HG02571 (cell line): ENCODE results near the gene QRFP.

Experiments used
- ATAC-seq: cut with Tn5 transposase; IDR thresholded peaks from one replicate; pipeline ENCODE4 v1.9.1; 2021; ENCODE audit warnings: mild to moderate bottlenecking, moderate library complexity; ENCODE audit not compliant: unreplicated experiment

QRFP gene

GRCh38 chr9:130891688-130892476 lies 4.7 kb downstream of the QRFP start:
- ATAC-seq = no peak

GRCh38 chr9:130890870-130891687 lies 5.5 kb downstream of the QRFP start:
- no peak for ATAC-seq

DNA sequence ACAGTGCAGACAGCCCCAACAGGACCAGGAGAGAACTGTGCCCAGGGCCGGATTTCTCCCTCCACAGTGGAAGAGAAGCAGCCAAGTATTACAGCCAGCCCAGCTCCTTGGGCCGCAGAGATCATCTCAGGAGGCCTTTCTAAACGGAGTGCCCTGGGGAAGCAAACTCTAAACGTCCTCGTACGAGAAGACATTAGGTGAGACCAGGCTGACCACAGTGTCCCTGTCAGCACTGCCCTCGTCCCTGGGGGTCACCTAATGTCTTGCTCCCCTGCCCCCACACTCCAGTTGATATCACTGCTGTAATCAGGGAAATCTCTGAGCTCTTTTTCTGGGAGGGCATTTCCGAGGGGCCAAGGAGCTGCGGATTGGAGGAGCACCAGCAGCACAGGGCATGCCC lies 6.5 kb downstream of the QRFP start:
- ATAC-seq = no peak

- no peak for ATAC-seq
These were observed 8.3 kb downstream of the QRFP start for GRCh38 chr9:130888146-130888885.

DNA sequence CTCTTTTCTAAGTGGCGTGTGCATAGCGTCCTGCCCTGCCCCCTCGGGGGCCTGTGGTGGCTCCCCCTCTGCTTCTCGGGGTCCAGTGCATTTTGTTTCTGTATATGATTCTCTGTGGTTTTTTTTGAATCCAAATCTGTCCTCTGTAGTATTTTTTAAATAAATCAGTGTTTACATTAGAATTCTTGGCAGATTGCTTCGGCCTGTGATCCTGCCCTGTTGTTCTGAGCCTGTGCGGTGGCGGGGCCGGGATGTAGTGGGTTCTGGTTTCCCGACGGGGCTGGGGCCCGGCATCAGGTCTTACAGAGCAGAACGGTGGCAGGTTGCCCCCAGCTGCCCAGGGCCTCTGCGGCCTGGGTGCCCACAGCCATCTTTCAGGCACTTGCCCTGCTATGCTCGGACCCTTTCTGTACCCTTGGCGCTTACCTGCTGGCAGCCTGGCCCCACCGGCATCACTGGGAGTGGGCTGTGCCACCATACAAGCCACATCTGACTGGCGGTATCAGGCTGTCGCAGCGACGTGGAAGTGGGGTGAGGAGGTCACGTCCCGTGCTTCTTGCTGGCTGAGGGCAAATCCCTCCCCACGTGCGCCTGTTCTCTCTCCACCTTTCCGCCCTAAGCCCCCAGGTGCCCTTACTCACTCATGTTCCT lies 9.0 kb downstream of the QRFP start:
- ATAC-seq = no peak

GRCh38 chr9:130886981-130887380 lies 9.6 kb downstream of the QRFP start:
- no peak for ATAC-seq

- no peak for ATAC-seq
These were observed 10.9 kb downstream of the QRFP start for GRCh38 chr9:130885484-130886375.

- no peak for ATAC-seq
These were observed 11.8 kb downstream of the QRFP start for GRCh38 chr9:130884542-130885483.

- no peak for ATAC-seq
These were observed 12.5 kb downstream of the QRFP start for GRCh38 chr9:130884111-130884531.

DNA sequence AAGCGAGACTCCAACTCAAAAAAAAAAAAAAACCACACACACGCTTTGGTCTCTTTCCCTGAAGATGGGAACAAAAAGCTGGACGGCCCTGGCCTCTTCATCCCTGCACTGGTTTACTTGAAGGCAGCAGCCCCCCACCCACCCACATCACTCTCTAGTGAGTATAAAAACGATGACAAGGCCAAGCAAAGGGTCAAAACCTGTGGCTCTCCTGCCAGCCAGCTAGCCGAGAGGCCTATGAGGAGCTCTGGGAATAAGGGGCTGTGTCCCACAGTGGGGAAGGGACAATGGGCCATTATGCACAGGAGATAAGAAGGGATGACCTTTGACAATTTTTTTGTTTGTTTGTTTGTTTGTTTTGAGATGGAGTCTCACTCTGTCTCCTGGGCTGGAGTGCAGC lies 13.1 kb downstream of the QRFP start:
- no peak for ATAC-seq

GRCh38 chr9:130882696-130883225 lies 13.9 kb downstream of the QRFP start:
- no peak for ATAC-seq

- no peak for ATAC-seq
These were observed 15.1 kb downstream of the QRFP start for GRCh38 chr9:130881516-130881915.

DNA sequence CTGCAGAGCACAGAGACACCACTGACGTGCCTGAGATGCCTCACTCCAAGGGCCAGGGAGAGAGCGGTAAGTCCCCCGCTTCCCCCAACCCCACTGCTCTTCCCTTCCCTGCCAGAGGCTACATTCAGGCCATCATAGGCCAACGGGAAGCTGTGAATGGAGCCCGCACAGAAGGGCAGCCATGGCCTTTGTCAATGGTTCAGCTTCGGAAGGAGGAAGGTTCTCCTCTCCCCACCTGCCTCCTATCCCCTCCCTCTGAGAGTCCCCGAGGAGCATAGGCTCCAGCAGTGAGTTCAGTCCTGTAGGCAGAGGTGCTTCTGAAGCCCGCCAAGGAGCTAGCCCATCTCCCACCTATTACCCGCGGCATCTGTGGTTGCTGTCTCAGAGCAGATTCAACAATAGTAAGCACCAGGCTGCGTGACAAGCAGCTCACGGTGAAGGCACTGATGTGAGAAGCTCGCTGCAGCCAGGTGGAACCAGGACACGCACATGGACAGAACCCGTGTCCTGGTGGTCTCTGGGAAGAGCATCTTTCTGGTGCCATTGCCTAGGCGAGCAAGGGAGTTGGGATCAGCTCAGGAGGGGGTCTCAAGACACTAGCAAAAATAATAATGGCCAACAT lies 15.9 kb downstream of the QRFP start:
- no peak for ATAC-seq

- no peak for ATAC-seq
These were observed 16.7 kb downstream of the QRFP start for GRCh38 chr9:130879863-130880411.

GRCh38 chr9:130878295-130878694 lies 18.3 kb downstream of the QRFP start:
- no peak for ATAC-seq

DNA sequence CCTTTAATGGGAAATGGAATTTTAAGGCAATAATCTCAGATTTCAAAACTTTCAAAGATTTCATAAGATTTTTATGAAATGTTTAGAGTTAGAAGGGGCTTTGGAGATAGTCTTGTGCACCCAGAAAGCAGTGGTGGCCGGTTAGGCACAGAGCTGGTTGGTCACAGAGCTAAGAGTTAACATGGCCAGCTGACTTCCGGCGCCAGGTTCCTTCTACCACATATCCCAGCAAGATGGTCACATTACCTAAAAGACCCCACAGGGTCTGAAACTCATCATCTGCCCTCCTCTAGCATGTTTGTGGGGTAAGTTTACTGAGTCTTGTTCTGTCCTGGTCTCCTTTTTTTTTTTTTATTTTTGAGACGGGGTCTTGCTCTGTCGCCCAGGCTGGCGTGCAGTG lies 19.3 kb downstream of the QRFP start:
- no peak for ATAC-seq

GRCh38 chr9:130874783-130875182 lies 21.8 kb downstream of the QRFP start:
- no peak for ATAC-seq

DNA sequence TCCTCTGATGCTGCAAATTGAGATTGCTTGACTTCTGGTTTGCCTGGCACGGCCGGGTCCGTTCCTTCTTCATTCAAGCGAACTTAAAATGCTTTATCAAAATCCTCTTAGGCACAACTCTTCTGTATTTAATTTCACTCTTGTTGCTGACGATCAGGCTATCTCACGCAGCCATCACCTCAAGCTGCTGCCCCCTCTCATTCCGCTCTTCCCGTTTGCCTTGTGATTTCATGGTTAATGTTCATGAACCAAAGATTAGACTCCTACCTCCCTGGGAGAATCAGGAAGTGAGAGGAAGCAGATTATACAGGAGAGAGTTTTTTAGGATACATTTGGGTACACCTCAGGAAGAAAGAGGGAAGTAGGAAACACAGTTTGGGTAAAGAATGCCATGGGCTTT lies 22.6 kb downstream of the QRFP start:
- ATAC-seq = no peak
